Activated effector memory CD4-positive, alpha-beta T cell treated with anti-CD3 and anti-CD28 coated beads, Interleukin-2, amount 50 U/mL, for 16 hours (primary cell): ENCODE results near the gene P4HA2.
A peak's percentile ranks its signal among the peaks of the same experiment; 100 is the strongest.

Experiments used
- DNase-seq: peaks from one replicate; pipeline ENCODE4 v3.0.0-alpha.2; 2020

P4HA2 gene

DNA sequence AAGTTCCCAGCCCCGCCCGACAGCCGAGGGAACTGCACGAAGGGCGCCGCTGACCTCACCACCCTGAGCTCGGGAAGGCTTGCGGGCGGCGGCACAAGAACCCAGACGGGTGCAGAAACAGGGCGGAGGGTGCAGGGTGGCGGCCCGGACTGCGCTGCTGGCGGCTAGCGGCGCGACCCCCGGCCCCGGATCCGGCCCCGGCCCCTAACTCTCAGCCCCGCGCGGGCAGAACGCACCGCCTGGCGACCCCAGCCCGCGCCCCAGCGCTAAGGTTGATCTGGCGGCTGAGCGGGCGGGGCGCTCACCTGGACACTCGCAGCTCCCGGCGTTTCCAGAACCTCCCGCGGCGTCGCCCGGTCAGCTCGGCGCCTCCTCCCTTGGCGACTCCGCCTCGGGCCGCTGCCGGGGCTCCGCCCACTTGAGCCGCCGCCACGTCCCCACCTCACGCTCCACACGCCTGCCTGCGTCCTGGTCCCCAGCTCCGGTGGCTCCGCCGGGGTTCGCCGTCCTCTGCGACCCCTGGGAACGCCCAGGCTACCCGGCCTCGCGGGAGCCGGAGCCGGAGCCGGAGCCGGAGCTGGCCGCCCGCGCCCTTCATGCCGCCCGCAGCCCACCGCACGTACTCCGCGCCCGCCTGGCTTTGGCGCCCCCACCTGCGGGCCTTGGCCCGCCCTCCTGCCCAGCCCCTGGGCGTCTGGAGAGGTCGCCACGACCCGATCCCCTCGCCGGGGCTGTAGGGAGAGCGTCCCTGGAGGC lies at the start of gene P4HA2:
Gene P4HA2 (minus strand): TSS at position 369 of the 756 bp plus-strand sequence. CDS start 9,227 bp downstream, outside the sequence.
- DNase-seq = peak; percentile 75

DNA sequence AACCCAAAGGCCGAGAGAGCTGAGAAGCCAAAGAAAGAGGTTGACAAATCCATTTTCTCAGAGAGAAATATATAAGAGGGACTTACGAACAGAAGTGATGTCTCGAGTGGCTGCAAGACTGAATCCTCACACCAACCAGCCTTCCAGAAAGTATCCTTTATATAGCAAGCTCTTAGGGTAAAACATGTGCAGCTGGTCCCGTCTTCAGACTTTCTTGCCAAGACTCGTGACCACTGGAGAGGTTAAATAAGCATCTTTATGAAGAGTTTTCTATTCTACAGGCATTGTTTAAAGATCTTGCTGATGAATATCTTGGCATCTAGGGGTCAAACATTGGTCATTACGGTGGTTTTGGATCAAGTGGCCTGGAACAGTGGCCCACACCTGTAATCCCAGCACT lies 49.6 kb upstream of the P4HA2 start:
- DNase-seq = no peak

DNA sequence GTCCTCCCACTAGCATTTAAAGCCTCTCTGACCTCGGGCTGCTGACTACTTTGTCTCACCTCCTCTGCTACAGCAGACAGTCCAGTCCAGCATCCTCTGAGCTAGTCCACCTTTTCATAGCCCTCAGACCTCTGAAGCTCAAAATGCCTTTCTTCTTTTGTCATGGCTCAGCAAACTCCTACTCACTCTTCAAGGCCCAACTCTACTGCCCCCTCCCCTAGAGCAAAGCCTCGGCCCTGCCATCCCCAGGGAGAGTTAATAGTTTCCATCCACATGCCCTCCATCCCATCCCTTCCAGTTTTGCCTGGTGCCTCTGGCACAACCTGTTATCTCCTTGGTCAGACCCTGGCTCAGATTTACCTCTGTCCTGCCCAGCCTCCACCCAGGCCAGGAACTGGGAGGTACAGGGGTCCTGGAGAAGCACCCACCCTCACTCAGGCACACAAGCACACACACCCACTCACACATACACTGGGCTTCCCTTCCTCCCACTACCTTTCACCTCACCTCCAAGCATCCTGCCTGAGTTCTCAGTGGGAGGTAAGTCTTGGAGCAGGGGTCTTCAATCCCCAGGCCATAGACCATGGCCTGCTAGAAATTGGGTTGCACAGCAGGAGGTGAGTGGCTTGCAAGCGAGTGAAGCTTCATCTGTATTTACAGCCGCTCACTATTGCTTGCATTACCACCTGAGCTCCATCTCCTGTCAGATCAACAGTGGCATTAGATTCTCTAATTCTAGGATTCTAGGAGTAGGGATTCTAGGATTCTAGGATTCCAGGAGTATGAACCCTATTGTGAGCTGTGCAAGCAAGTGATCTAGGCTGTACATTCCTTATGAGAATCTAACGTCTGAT lies 47.9 kb upstream of the P4HA2 start:
- DNase-seq = no peak

DNA sequence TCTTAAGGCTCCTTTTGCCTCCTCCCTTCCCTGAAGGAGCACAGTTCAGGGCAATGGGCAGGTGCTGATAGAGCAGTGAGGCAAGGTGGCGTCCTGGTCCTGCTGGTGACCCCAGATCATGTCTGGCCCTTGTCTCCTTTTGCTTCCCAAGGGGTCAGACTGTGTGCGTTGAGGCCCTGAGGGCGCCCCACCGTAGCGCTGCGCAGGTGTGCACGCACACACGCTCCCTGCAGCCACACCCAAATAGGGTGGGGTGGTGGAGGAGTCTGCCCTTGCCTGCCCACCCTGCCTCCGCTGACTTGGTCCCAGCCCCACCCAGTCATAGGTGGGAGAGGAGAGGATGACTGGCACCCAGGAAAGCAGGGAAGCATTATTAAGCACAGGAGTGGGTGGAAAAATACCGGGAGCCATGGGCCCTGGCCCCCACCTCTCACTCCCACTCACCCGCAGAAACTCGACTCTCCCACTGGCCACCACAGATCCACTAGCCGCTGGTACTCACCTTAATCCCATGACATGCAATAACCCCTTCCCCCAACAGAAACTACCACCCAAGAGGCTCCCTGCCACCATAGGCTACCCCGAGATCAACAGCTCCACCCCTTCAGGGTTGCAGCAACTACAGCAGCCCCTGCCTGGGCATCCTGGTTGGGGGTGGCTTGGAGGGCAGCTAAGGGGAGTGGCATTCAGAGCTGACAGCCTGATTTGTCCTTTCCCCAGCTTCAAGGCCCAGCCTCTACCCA lies 46.6 kb upstream of the P4HA2 start:
- no peak for DNase-seq

DNA sequence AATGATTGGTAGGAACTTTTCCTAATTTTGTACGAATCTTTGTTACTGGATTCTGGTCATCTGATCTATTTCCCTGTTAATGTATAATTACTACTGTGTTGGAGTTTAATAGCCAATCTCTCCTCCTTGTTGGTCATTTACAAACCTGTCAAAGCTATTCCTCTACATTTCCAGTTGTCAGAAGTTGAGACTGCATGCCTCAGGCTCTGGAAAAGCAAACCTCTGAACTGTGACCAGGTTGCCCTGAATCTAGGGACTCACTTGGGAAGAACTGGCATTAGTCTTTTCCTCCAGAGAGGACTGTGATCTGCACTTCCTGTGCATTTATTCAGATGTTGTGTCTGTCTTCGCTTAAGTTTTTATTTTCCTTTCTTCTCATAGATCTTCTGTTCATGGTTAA lies 46.0 kb upstream of the P4HA2 start:
- DNase-seq = no peak

DNA sequence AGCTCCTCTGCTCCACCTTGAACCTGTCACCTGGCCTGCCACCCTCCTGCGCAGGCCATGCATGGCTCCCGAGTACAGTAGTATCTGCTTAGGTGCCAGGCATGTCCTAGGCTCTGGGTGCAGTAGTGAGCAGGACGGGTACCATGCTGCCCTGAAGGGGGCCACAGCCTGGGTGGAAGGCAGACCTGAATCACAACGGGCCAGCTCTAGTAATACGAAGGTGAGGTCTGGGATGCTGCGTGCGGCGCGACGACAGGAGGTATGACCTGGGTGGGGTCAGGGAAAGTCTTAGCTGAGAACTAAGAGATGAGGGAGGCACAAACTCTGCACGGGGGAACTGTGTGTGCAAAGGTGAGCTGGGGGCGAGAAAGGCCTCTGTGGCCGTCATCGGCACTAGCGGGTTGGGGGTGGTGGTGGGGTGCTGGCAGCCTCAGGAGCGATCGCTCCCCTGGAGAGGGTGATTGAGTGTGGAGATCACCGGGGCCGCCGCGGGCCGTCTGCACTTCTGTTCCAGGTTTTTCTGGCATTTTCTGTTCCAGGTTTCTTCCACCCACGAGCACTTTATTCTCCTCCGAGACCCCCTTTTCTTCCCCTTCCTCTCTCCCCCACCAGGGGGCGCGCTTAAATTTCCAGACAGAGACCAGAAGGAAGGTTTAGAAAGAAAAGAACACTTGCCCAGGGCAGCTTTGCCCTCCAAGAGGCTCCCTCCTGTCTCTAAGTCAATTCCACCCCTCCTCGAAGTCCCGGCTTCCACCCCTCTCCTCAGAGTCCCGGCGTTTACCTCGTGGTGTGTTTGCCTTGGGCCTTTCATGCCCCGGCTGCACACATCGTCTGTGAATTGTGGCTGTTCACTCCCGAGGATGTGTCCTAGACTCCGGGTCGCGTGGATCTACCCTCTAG lies 44.9 kb upstream of the P4HA2 start:
- DNase-seq = peak; percentile 88

DNA sequence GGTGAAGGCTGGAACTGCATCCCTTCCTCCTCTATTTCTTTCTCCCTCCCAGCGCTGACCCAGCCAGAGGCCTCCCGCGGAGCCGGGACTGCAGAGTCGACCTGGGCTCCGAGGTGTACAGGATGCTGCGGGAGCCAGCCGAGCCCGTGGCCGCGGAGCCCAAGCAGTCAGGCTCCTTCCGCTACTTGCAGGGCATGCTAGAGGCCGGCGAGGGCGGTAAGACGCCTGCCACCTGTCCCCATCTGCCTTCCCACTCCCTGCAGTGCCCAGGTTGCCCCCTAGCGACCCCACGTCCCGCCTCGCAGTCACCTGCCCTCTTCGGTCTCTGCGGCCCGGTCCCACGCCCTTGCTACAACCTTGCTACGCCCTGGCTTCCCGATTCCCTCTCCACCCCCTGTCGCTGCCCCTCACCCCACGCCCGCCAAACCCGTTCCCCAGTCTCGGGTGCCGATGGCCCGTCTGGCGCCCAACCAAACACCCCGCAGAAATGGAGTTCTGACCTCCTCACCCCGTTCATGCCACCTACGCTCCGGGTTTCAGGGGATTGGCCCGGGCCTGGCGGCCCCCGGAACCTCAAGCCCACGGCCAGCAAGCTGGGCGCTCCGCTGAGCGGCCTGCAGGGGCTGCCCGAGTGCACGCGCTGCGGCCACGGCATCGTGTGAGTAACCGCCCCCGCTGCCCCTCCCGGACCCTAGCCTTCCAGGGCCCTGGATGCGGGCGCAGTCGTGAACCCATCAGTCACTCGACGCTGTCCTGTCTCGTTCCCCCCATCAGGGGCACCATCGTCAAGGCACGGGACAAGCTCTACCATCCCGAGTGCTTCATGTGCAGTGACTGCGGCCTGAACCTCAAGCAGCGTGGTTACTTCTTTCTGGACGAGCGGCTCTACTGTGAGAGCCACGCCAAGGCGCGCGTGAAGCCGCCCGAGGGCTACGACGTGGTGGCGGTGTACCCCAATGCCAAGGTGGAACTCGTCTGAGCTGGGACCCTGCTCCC lies 43.9 kb upstream of the P4HA2 start:
- DNase-seq = no peak

DNA sequence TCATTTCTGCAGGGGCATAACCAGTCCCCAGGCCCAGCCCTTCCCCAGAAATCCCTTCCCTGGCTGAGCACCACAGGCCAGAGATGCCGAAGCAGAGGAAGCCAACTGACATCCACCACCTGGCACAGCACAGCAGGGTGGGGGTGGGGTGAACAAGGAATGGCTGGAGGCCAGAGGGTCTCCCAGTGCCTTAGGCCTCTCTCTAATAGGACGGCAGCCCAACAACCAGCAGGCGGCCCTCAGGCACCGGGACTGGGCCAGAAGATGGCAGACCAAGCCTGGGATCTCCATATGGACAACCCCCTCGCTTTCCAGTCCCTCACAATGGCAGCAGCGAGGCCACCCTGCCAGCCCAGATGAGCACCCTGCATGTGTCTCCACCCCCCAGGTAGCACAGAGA lies 43.1 kb upstream of the P4HA2 start:
- no peak for DNase-seq

DNA sequence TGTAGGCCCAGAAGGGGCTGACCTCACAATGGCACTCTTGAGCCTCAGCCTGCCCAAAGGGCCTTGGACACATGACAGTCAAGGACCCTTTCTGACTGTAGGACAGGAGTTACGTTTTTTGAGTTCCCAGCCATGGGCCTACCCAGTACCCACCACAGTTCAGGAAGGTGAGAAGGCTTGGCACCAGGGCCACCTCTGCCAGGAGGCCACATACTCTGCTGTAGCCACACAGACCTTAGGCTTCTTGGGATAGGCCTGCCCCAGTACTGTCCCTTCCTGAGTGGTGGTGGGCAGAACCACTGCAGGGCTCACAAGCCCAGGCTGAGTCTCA lies 42.6 kb upstream of the P4HA2 start:
- no peak for DNase-seq

DNA sequence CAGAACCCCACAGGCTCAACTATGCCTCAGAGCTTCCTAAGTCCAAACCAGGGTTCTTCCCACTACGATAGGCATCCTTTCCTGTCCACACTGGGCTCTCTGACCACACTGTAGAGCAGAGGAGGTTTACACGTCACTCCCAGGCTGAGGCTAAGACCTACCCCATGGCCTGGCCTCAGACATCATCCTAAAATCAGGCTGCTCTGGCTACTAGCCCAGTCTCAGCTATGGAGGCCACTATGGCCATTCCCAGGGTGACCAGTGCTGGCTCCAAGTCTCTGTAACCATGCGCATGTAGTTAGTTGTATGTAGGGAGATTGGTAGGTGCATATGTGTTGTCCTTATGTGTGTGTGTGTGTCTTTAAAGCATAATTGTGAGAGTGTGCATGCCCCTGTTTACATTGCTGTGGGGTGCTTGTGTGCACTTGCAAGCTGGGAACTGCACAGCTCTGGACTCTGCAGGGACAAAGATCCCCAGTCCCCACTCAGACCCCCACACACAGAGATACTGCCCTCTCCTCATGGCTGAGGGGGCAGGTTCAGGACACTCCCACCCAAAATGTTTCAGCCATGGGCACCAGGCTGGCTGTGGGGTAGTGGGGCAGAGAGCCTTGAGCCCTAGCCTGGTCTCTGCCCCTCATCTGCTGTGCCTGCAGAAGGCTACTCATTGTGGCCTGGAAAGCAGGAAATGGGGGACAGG lies 42.1 kb upstream of the P4HA2 start:
- DNase-seq = no peak

DNA sequence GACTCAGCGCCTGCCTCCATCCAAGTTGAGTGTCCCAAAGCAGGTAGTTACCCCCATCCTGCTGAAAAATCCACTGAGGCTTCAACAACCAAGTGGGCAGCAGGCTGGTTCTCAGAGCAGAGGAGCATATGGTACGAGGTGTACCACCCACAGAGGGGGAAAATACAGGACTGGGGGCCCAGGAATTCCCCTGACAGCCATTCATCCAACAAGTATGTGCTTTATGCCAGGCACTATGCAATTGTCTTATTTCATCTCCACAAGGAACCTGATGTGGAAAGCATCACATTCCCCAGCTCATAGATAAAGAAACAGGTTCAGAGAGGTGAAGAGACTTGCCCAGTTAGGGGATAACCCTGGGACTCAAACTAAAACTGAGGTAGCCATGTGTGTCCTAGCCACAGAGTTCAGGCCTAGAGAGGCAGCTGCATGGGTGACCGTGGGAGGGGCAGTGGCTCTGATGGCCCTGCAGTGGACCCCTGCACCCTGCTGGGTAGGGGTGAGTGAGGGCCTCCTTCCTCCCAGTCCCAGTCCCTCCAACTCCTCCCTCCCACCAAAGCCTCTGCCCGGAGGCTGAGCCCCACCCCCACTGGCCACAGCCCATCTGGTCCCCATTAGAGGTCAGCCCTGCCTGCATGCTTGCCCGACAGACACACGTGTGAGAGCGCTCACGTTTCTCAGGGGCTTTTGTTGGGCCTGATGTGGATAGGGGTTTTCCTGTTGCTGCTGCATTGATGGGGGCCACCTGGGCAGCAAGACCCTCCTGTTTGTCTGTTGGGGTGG lies 41.3 kb upstream of the P4HA2 start:
- no peak for DNase-seq

DNA sequence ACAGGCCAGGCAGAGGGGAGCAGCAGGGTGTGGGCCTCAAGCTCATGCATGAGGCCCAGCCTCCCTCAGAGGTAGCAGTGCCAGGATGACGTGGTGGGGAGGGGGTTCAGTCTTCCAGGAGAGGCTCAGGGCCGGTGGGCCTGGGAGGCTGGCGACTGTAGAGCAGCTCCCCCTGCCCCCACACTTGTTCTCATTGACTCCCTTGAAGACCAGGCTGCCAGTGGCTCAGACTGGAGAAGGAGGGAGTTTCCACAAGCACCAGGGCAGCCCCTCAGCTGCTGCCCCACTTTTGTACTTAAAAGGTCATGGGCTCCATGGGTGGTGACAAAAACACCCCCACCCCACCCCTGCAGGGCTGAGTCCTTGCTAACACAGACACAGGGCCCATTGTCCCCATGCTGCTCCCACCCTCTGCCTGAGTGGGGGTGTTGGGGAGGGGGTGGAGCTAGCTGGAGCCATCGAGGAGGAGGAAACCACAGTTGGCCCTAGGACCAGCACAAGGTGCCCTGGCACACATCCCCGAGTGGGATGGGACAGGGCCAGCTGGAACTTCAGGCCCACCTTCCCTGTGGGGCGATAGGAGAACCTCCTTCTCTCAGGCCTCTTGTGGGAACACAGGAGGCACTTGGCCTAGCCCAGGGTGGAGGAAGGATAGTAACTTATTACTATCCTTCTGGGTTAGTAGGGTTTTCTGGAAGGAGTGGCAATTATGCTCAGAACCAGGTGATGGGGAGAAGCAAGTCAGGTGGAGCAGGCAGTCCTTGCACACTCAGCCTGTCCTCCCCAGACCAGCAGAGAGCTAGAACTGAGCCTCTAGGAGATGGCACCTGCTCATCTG lies 40.5 kb upstream of the P4HA2 start:
- no peak for DNase-seq

DNA sequence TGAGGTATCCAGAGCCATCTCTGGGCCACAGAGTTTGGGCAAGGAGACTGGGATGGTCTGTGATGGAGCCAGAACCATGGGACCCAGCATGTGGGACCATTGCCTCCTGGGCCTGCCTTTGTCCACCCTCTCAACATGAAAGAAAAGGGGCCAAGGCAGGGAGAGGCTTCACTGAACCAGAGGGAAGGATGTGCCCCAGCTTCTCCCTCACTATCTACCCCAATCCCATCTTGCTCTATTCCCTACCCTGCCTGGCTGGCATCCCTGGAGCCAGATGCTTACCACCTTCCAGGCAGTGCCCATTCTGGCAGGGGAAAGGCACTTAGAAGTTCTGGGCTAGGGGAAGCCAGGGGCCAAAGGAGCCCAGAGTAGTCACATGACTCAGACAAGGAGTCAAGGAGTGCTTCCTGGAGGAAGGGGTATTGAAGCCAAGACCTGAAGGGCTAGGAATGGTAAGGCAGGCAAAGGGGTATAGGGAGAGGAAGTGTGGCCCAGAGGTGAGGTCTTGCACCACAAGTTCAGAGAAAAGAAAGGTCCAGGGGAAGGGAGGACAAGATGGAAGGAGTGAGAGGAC lies 39.6 kb upstream of the P4HA2 start:
- DNase-seq = no peak

DNA sequence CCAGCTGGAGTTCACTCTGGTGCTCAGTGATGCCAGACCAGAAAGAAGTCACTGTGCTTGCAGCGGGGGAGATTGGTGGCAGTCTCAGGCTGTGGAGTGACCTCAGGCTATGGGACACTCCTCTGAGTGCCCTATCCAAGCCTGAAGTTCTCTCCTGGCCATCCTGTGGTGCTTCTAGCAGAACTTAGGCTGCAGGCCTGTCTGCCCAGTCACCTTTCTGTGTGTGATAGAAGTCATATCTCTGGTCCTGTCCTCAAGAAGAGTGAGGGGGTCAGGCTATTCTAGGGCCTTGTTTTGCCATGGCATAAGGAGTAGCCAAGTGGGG lies 39.1 kb upstream of the P4HA2 start:
- no peak for DNase-seq

DNA sequence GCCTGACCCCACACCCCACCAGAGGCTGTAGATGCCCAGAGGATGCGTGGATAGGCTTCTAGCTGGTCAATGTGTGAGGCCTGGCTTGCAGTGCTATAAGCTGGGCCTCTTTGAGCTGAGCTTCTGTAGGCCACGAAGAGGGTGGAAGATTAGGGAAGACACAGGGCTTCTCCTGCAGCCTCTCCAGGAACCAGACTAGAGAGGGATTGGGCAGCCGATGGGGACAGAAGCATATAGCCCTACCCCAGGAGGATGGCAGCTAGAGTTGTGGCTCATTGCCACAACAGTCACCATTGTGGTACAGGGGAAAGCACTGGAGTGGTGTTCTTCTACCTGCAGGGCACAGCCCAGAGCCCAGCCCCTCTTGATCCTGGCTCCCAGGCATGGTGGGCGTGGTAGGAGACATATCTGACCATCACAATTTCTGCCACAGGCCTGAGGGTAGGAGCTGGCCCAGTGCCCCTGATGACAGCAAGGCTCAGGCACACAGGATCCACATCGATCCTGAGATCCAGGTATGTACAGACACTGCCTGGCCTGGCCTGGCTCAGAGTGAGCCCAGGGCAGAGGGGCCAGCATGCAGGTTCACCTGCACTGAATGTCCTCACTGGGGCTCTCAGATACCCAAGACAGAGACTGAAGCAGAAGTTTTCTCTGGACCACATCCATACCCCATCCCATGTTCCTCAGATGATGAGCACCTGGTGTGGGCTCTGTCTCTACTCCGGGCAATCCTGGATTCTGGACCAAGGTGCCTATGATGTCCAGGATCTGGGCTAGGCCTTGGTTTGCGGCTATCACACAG lies 38.6 kb upstream of the P4HA2 start:
- no peak for DNase-seq

DNA sequence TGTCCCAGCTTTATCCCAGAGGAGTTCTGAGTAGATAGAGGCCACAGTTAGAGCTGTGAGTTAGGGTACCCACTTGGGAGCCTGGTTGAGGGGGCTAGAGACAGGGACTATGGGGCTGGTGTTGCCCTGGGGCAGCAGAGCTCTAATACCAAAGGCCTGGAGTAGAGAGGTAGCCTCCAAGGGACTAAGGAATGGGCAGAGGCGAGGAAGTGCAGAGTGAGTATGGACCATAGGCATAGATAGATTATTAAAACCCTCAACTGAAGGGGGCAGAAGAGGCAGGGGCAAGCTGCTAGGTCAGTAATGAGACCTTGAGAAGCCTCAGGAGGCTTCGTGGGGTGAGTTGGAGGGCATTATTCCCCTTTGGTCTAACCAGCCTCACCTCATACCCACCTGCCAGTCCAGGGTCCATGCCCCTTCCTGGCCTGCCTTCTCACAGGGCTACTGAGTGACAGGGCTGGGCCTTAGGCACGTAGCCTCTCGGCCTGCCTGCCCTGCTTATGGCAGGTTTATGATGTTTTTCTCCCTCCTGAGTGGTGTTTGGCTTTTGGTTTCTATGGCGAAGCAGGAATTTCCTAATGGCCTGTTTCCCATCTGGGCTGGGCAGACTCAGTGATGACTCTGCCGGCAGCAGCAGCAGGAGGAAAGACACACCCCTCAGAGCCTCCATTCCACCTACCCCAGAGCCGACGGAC lies 37.8 kb upstream of the P4HA2 start:
- no peak for DNase-seq
